GM13976 (cell line): ENCODE measurements around the gene ADORA2B.

Experiments used
- DNase-seq: peaks from one replicate; pipeline ENCODE4 v3.0.0; 2012; ENCODE audit warnings: low spot score
- in situ Hi-C: fragments of 300-500 bp; cut with MboI; formaldehyde crosslinking; loops from one replicate; pipeline ENCODE4 v1.12.0; 2022; ENCODE audit warnings: low sequenced_read_pairs, mixed read lengths, inconsistent platforms; ENCODE audit not compliant: unreplicated experiment
- TF ChIP-seq, protein P1 (sequence below): IDR thresholded peaks from 2 replicates; pipeline ENCODE4 v1.5.1; 2012; ENCODE audit warnings: borderline replicate concordance, mild to moderate bottlenecking; ENCODE audit not compliant: insufficient read depth; ENCODE audit errors: extremely low read depth, missing control alignments, control extremely low read depth

The ADORA2B gene

DNA sequence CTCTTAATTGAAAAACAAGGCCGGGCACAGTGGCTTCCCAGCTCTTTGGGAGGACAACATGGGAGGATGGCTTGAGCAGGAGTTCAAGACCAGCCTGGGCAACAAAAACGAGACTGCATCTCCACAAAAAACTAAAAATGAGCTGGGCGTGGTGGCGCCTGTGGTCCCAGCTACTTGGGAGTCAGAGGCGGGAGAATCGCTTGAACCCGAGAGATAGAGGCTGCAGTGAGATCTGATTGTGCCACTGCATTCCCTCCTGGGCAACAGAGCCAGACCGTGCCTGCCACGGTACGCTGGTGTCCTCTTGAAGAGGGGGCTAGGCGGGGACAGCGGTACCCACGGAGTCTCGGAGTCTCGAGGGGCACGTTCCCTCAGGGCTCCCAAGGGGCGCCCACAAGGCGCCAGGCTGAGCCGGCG is 27.9 kb upstream of the ADORA2B start:
- in situ Hi-C loops = no loop called here
- TF ChIP-seq, protein P1, sequence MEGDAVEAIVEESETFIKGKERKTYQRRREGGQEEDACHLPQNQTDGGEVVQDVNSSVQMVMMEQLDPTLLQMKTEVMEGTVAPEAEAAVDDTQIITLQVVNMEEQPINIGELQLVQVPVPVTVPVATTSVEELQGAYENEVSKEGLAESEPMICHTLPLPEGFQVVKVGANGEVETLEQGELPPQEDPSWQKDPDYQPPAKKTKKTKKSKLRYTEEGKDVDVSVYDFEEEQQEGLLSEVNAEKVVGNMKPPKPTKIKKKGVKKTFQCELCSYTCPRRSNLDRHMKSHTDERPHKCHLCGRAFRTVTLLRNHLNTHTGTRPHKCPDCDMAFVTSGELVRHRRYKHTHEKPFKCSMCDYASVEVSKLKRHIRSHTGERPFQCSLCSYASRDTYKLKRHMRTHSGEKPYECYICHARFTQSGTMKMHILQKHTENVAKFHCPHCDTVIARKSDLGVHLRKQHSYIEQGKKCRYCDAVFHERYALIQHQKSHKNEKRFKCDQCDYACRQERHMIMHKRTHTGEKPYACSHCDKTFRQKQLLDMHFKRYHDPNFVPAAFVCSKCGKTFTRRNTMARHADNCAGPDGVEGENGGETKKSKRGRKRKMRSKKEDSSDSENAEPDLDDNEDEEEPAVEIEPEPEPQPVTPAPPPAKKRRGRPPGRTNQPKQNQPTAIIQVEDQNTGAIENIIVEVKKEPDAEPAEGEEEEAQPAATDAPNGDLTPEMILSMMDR = no peak

DNA sequence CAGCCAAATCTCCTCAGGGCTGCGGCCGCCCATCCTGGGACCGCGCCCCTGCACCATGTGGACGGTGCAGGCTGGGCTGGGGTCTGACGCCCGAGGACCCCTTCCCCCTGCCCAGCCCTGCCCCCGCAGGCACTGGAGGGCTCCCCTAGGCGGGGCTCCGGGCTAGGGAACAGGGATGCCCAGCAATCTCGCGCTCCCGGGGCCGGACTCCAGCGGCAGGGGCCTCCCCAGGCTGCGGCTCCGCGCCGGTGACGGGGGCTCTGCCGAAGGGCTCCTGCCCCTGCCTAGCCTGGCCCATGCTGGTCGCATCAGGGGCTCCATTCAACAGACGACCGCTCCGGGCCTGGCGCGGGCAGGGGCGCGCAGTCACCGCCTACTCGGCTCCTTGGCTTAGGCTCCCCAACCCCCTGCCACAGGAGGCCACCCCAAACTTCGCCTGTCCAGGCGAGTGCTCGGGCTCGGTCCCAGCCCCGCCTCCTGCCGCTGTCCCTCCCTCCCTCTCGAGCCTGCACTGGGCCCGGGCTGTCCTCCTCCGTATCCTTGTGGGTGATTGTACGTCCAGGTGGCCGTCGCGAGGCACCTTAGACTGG is 27.4 kb upstream of the ADORA2B start:
- TF ChIP-seq, protein P1 = no peak
- no peak for DNase-seq
- in situ Hi-C loops = no loop called here

More for the DNA sequence above, 27.9 kb upstream of the ADORA2B start:
- no peak for DNase-seq

GRCh38 chr17:15918261-15918660 is 26.7 kb upstream of the ADORA2B start:
- TF ChIP-seq, protein P1 = no peak
- in situ Hi-C loops = no loop called here
- DNase-seq = no peak

- TF ChIP-seq, protein P1 = no peak
- no peak for DNase-seq
- in situ Hi-C loops = no loop called here
These were observed 26.2 kb upstream of the ADORA2B start for GRCh38 chr17:15918661-15919259.

- TF ChIP-seq, protein P1 = no peak
- no peak for DNase-seq
- in situ Hi-C loops = no loop called here
These were observed 25.5 kb upstream of the ADORA2B start for GRCh38 chr17:15919466-15919865.

DNA sequence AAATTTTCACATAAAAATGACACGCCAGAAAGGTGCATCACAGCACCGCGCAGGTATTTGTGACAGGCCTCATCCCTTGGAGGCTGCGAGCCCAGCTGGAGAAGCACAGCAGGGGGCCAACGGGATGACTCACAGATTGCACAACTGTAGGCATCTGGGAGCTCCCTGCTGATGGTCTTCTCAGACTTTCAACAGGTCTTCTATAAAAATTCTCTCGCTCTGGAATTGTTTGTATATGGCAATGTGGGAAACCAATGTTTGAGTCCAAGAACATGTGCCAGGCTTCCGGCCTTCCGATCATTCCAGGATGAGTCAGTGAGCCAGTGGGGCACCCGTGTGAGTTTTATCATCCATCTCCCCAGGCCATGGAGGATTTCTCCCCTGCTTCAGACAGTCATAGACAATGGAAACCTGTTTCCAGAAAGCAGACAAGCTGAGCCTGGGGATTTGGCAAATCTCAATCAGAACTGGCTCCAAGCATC is 24.1 kb upstream of the ADORA2B start:
- TF ChIP-seq, protein P1 = no peak
- DNase-seq = no peak
- in situ Hi-C loops = no loop called here
